DLD1 (cell line): Measurements from ENCODE around the gene MEGF6.
"Not testable (repeated sequence)": the region's sequence is repeated elsewhere in the genome, so short reads cannot be mapped to it uniquely, and the experiment has no call there.

Experiments
- in situ Hi-C: cut with HindIII; loops from 2 replicates; pipeline ENCODE4 v1.10.0; 2017; ENCODE audit warnings: low sequenced_read_pairs

The MEGF6 gene

GRCh38 chr1:3631320-3632260, 20.3 kb upstream of the MEGF6 start:
- in situ Hi-C loops: loop anchor here (25.0 kb wide), 1 partner anchor 131 kb away; the partner anchor contains the start of genes CCDC27 and SMIM1

- in situ Hi-C loops: loop anchor here (25.0 kb wide), 1 partner anchor 131 kb away; the partner anchor contains the start of genes CCDC27 and SMIM1
Measured at GRCh38 chr1:3630914-3631313, 19.6 kb upstream of the MEGF6 start.

GRCh38 chr1:3630161-3630611, 18.9 kb upstream of the MEGF6 start:
- in situ Hi-C loops: loop anchor here (25.0 kb wide), 1 partner anchor 132 kb away; the partner anchor contains the start of genes CCDC27 and SMIM1

GRCh38 chr1:3629561-3630160, 18.4 kb upstream of the MEGF6 start:
- in situ Hi-C loops: loop anchor here (5.0 to 25.0 kb wide), 2 partner anchors 92 to 133 kb away; partner anchors contain the start of genes CCDC27 and SMIM1

- in situ Hi-C loops: loop anchor here (5.0 to 25.0 kb wide), 2 partner anchors 91 to 134 kb away; partner anchors contain the start of genes CCDC27 and SMIM1
Measured at GRCh38 chr1:3628445-3628844, 17.1 kb upstream of the MEGF6 start.

DNA sequence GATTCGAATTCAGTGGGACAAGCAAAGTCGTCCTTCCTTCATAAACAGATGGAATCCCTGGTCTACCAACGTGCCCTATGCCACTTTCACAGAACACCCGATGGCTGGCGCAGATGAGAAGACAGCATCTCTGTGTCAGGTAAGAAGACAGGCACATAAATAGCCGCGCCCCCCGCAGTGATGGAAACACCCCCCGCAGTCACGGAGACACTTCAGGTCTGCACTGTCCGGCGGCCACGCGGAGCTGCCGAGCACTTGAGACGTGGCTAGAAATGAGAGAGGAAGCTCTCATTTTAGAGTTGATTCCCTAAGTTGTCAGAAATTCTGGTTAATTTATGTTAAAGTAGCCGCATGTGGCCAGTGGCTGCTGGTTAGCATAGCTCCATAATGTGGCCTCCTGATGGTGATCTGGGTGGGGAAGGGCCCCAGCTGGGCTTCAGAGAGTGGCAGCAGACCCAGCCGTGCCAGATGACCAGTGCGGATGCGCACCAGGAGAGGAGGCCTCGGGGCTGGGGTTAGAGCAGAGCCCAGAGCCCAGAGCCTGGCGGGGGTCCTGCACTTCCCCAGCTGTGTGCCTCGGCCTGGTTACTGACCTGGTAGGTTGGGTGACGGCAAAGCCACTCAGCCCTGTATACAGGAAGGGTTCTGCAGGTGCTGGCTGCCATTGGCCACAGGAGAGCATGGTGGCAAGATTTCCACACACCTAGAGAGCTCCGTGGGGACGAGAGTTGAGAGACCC, 16.4 kb upstream of the MEGF6 start:
- in situ Hi-C loops: loop anchor here (5.0 to 25.0 kb wide), 2 partner anchors 90 to 135 kb away; partner anchors contain the start of genes CCDC27 and SMIM1

DNA sequence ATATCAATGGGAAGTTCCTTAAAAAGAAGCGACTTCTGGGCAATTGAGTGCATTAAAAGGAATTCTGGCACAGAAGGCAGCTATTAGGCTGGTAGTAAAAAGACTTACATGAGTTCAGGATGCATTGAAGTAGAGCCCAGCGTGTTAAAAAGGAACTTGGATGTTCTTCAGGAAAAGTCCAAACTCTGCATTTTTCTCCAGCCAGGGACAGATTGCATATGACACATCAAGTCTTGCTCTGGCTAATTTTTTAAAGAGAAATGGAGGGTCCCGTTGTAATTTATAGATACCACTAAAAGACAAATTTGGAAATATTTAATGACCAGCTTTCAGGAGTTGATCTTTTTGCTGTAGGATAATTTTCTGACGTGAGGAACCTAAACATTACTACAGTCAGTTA, 14.7 kb upstream of the MEGF6 start:
- in situ Hi-C loops: loop anchor here (5.0 to 25.0 kb wide), 2 partner anchors 89 to 136 kb away; partner anchors contain the start of genes CCDC27 and SMIM1

GRCh38 chr1:3625151-3625907, 14.0 kb upstream of the MEGF6 start:
- in situ Hi-C loops: loop anchor here (5.0 to 25.0 kb wide), 2 partner anchors 88 to 137 kb away; partner anchors contain the start of genes CCDC27 and SMIM1

- in situ Hi-C loops: loop anchor here (5.0 to 25.0 kb wide), 2 partner anchors 87 to 138 kb away; partner anchors contain the start of genes CCDC27 and SMIM1
Measured at GRCh38 chr1:3624200-3625136, 13.2 kb upstream of the MEGF6 start, which contains the start of gene TPRG1L. Gene TPRG1L, plus strand, starts transcription at chr1:3625015. Its CDS starts 58 bp downstream, at chr1:3625073.

DNA sequence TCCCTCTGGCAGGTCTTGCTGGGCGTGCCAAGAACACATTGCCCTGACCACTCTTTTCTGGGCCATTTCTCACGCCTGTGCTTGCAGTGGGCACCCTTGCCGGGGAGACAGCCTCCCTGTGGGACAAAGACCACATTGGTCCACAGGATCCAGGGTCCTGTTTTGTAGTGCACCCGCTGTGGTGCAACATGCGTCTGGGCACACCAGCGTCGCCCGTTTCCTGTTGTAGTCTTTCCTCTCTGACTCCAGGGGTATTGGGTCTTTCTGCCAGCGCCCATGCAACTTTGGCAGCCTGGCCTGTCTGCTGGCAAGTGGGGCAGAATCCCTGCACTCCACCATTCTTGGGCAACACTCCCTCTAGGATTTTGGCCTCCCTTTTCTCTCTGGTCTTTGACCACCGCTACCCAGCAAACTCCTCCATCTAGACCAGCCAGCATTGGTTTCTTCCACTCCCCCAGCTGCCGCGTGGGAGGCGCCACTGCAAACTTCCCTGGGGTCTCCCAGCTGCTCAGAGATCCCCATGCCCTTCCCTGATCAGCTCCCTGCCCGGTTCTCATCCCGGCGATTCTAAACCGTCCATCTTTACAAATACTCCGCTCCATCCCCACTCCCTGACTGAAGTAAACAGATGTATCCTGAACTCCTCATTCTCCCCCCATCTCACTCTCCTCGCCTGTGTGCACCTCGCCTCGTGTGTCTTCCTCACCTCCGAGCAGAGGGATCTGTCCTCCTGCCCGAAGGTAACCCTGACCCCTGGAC, 12.3 kb upstream of the MEGF6 start:
- in situ Hi-C loops: no loop called here

DNA sequence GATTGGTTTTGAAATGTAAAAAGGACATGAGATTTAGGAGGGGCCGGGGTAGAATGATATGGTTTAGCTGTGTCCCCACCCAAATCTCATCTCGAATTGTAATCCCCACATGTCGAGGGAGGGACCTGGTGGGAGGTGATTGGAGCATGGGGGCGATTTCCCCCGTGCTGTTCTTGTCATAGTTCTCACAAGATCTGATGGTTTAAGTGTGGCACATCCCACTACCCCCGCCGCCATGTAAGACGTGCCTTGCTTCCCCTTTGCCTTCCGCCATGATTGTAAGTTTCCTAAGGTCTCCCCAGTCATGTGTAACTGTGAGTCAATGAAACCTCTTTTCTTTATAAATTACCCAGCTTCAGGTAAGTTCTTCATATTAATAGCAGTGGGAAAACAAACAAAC, 10.8 kb upstream of the MEGF6 start:
- in situ Hi-C loops: not testable (repeated sequence)

DNA sequence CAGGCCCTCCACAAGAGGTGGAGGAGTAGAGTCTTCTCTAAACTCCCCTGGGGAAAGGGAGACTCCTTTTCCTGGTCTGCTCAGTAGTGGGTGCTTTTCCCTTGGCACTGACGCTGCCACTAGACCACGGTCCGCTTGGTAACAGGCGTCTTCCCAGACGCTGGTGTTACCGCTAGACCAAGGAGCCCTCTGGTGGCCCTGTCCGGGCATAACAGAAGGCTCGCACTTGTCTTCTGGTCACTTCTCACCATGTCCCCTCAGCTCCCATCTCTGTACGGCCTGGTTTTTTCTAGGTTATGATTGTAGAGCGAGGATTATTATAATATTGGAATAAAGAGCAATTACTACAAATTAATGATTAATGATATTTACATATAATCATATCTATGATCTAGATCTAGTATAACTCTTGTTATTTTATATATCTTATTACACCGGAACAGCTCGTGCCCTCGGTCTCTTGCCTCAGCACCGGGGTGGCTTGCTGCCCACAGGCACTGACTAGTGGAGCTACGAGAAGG, 9.9 kb upstream of the MEGF6 start:
- in situ Hi-C loops: not testable (repeated sequence)

GRCh38 chr1:3620708-3621107, 9.4 kb upstream of the MEGF6 start:
- in situ Hi-C loops: no loop called here

DNA sequence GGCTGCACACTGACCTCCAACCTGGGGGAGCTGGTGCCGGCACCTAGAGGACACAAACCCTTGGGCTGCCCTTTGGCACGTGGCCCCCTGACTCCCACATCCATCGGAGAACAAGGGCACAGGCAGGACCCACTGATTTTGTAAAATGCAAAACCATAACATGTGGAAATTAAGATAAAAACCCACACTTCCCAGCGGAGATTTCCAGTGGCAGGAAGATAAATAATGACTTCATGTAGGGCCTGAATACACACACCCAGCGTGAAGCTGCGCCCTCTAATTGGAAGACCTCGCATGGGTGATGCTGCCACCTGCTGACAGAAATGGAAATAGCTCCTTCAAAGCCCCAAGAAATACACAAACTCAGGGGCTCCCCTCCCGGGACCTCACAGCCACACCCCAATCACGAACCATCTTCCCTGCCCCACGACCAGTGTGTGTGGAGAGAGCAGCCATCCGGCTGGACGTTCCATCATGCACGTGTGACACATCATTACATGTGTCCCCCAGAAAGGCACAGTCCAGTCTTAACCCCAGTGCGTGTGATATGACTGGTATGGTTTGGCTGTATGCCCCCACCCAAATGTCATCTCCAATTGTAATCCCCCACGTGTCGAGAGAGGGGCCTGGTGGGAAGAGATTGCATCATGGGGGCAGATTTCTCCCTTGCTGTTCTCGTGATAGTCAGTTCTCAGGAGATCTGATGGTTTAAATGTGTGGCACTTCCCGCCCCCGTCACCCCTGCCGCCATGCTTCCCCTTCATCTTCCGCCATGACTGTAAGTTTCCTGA, 7.8 kb upstream of the MEGF6 start:
- in situ Hi-C loops: no loop called here

DNA sequence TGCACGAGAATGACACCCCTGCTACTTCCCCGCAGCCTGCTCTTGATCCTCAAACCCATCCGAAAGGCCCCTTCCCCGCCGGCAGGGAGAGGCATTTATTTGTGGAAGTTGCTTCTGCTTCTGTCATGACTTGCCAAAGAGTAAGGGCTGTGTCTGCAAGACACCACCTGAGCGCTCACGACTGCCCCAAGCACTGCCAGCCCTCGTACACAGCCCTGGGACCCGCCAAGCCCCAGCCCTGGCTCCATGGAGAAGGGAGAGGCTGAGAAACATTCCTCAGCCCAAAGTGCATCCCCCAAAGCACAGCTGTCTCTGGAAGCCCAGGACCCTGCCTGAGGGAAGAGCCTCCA, 7.2 kb upstream of the MEGF6 start:
- in situ Hi-C loops: no loop called here

DNA sequence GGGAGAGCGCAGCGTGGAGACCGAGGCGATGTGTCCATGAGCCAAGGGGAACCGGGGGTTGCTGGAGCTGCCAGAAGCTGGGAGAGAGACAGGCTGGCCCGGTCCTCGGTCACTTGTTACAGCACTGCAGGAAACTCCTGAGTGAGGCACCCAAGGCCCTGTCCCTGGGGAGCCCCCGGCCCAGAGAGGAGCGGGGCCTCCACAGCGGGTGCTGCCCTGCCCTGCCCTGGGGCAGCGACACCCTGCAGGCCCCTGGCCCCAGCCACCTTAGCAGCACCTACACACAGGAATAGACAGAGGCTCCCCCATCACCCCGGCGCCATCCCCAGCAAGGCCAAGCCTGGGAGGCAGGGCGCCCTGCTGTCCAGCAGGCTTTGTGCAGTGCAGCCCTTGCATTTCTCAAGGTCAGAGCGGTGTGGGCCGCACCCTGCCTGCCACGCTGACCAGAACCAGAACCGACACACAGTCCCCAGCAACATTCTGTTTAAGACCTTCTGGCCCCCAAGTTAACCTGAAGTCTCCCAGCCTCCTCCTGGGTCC, 6.6 kb upstream of the MEGF6 start:
- in situ Hi-C loops: no loop called here

GRCh38 chr1:3616861-3617260, 5.6 kb upstream of the MEGF6 start:
- in situ Hi-C loops: no loop called here
